Measurements from ENCODE around the gene VPS37C.

VPS37C gene

DNA sequence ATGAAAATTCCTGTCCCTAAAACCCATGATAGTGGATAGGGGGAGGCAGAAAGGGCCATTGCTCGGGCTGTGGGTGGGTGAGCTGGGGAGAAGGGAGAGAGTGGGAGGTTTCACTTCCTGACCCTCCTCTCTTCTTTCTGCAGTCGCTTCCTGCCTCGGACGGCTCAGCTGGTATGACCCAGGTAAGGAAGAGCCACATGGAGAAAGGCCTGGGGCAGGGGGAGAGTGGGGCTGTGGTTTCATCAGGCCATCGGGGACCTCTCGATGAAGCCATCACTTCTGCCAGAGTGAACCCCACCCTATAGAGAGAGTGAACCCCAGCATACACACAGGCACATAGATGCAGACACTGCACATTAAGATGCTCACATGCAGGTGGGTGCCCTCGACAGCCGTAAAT is 46.3 kb downstream of the VPS37C start:
- no peak for DNase-seq (ENCODE audit: insufficient read length, low spot score)
- TF ChIP-seq, protein P1, sequence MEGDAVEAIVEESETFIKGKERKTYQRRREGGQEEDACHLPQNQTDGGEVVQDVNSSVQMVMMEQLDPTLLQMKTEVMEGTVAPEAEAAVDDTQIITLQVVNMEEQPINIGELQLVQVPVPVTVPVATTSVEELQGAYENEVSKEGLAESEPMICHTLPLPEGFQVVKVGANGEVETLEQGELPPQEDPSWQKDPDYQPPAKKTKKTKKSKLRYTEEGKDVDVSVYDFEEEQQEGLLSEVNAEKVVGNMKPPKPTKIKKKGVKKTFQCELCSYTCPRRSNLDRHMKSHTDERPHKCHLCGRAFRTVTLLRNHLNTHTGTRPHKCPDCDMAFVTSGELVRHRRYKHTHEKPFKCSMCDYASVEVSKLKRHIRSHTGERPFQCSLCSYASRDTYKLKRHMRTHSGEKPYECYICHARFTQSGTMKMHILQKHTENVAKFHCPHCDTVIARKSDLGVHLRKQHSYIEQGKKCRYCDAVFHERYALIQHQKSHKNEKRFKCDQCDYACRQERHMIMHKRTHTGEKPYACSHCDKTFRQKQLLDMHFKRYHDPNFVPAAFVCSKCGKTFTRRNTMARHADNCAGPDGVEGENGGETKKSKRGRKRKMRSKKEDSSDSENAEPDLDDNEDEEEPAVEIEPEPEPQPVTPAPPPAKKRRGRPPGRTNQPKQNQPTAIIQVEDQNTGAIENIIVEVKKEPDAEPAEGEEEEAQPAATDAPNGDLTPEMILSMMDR (IDR thresholded peaks at IDR 0.05; ENCODE audit: insufficient read depth, missing control alignments), result no peak
- no peak for FAIRE-seq

DNA sequence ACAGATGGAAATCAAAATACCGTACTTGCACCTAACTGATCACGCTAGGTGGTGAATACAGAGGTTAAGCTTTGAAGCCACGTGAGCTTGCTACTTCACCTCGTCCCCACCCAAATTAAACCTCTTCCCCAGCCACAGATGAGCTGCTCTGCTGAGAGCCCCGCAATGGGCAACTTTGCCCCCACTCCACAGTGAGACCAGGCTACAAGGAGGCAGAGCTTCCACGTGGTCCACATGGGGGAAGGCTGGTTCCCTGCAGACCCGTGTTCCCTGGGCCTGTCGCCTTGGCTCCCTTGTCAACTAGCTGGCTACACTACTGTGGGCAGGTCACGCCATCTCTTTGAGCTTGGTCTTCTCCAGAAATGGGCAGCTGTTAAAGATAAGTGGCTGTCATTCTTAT is 48.0 kb downstream of the VPS37C start:
- TF ChIP-seq, protein P1 (IDR thresholded peaks at IDR 0.05; ENCODE audit: insufficient read depth, missing control alignments), result no peak
- FAIRE-seq (no peak), DNase-seq (ENCODE audit: insufficient read length, low spot score) (no peak)

DNA sequence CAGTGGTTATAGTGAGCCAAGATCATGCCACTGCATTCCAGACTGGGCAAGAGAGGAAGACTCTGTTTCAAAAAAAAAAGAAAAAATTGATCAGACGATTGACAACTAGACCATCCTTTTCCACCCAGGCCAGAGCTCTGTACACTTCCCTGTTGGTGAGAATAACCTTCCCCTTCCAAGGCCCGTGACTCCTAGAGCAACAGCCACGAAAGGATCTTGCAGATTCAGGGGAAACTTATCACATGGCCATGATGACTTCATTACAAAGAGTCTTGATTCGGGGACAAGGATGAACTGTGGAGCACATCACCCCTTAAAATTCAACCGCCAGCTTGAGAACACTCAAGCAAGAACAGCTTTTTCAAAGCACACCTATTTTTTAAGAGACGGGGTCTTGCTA is 48.7 kb downstream of the VPS37C start:
- DNase-seq (ENCODE audit: insufficient read length, low spot score) (no peak), FAIRE-seq (no peak)
- TF ChIP-seq, protein P1 (IDR thresholded peaks at IDR 0.05; ENCODE audit: insufficient read depth, missing control alignments), result no peak

DNA sequence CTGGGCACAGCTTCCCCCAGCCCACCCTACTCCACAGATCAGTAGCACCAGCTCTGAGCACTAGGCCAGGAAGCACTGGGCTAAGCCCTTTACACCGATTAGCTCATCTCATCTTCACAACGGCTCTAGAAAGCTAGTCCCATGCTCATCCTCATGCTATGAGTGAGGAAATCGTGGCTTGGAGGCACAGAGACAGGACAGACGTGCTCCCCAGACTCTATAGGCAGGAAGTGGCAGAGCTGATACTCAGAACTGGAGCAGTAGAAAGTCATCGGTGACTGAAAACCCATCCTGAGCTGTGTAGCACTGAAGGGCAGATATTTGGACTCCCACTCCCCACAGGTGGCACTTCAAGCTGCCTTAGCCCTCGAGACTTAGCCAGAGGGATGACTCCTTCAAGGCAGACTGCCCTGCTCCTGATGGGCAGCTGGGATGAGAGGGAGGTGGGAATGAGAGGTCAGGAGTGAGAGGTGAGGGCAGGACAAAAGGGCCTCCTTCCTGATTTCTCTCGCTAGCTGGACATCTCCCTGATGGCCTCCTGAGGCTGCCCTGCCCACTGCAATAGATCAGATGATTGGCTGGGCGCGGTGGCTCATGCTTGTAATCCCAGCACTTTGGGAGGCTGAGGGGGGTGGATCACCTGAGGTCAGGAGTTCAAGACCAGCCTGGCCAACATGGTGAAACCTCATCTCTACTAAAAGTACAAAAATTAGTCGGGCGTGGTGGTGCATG is 49.3 kb downstream of the VPS37C start:
- DNase-seq (ENCODE audit: insufficient read length, low spot score) (no peak), FAIRE-seq (no peak)
- TF ChIP-seq, protein P1 (IDR thresholded peaks at IDR 0.05; ENCODE audit: insufficient read depth, missing control alignments), result no peak

DNA sequence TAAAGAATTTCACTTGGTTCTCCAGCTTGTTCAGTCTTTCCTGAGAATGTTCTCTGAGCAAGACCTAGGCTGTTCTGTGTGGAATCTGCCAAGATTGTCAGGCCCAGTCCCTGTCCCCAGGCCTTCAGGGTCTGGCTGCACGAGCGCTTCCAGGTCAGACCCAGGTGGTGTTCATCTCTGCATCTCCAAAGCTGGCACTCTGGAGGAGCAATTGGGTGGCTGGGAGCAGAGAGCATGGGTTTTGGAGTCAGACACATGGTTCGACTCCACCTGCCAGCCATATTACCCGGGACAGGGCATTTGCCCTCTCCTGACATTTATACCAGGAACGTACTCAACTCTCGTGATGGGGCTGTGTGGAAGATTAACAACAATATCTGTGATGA is 50.2 kb downstream of the VPS37C start:
- FAIRE-seq (no peak), DNase-seq (ENCODE audit: insufficient read length, low spot score) (no peak)
- TF ChIP-seq, protein P1 (IDR thresholded peaks at IDR 0.05; ENCODE audit: insufficient read depth, missing control alignments), result no peak

DNA sequence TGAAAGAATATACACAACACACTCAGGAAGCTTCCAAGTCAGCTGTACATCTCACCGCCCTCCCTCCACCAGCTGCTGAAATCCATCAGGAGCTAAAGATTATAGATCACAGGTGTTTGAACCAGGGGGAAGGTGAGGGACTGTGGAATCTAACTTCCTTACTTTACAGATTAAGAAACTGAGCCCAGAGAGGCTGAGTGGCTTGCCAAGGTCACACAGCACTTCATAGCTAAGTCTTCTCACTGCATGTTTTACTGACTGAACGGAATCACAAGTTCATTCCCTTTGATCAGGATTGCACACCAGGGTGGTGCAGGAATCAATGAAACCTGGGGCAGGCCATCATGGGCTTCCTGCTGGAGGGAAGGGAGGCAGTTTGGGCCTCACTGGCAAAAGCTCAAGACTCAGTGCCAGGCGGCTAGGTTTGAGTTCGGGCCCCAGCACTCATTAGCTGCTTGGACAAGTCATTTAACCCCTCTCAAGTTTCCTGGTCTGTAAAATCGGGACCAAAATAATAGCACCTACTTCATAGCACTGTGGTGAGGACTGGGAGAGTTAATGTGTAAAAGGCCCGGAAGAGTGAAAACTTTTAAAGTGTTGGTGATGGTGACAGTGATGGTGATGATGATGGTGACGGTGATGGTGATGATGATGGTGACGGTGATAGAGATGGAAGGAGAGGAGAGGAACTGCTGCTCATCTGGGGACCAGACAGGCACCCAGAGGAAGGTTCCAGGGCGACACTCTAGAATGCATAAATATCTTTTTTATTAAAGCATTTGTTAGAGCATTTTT is 50.8 kb downstream of the VPS37C start:
- no peak for FAIRE-seq
- TF ChIP-seq, protein P1 (IDR thresholded peaks at IDR 0.05; ENCODE audit: insufficient read depth, missing control alignments), result no peak
- DNase-seq (ENCODE audit: insufficient read length, low spot score), result no peak

DNA sequence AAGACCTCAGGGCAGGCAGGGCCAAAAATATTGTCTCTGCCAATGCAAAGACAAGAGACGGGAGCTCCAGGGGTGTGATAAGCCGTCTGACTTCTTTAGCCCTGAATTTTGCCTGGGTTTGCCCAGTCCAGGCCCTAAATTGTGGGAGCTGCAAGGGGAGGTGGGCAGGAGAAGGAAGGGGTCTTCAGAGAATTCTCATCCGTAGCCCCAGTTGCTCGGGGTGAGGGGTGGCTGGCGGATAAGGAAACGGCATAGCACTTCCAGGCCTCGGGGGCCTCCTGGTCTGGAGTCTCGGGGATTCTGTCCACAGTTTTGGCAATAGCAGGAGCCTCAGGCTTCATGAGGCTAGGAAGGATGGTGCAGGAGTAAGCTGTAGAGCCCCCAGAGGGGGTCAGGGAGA is 51.6 kb downstream of the VPS37C start:
- no peak for FAIRE-seq
- TF ChIP-seq, protein P1 (IDR thresholded peaks at IDR 0.05; ENCODE audit: insufficient read depth, missing control alignments), result no peak
- no peak for DNase-seq (ENCODE audit: insufficient read length, low spot score)

Data from D721Med (cell line).